PC-3 (cell line): Measurements from ENCODE around the gene CPVL. TPM values are rescaled to one million over a fixed set of nuclear protein-coding genes. Genes with fewer than 3 reads are reported as not detected.

ENCODE experiments used
- ATAC-seq: fragments of 200-7000 bp; cut with Tn5 transposase; 2 replicates; pipeline ENCODE4 v1.9.1; 2020; ENCODE audit warnings: mild to moderate bottlenecking, moderate library complexity
- BruUV-seq: library from RNA; stranded (reverse); fragments of 400-500 nt; replicated peaks from 2 replicates; lab custom pipeline; 2021; lab: Mats Ljungman, UMichigan
- CTCF ChIA-PET: fragments of 300-600 bp; sonication (Branson Sonifier 250); formaldehyde crosslinking; loops from one replicate; lab custom pipeline; 2022; ENCODE audit warnings: antibody characterized with exemption; lab: Charles Lee
- POLR2A ChIA-PET: fragments of 300-600 bp; sonication (Branson Sonifier 250); formaldehyde crosslinking; loops from one replicate; lab custom pipeline; 2022; ENCODE audit warnings: antibody characterized with exemption; ENCODE audit not compliant: unreplicated experiment; lab: Charles Lee
- DNase-seq: peaks from one replicate; pipeline ENCODE4 v3.0.0-alpha.2; 2015
- H2AFZ ChIP-seq: fragments of 300-600 bp; sonication (generic); 2 replicates; pipeline ENCODE4 v1.6.0; 2016; ENCODE audit warnings: antibody characterized with exemption, low read length
- H3F3A ChIP-seq: fragments of 300-600 bp; sonication (generic); one replicate; pipeline ENCODE4 v1.6.0; 2017; ENCODE audit warnings: antibody characterized with exemption, low read length, control low read depth, mild to moderate bottlenecking; ENCODE audit not compliant: unreplicated experiment
- H3K27ac ChIP-seq: fragments of 300-600 bp; sonication (generic); 2 replicates; pipeline ENCODE4 v1.5.1; 2016; ENCODE audit warnings: mild to moderate bottlenecking, low read length
- H3K27me3 ChIP-seq: fragments of 300-600 bp; sonication (generic); 2 replicates; pipeline ENCODE4 v1.6.1; 2016; ENCODE audit warnings: low read length, mixed read lengths
- H3K36me3 ChIP-seq: fragments of 300-600 bp; sonication (generic); 2 replicates; pipeline ENCODE4 v1.6.1; 2016; ENCODE audit warnings: low read depth, mixed run types, low read length, mixed read lengths
- H3K4me1 ChIP-seq: fragments of 300-600 bp; sonication (generic); 2 replicates; pipeline ENCODE4 v1.5.1; 2016; ENCODE audit warnings: low read length; ENCODE audit not compliant: insufficient read depth
- H3K4me2 ChIP-seq: fragments of 300-600 bp; sonication (generic); 2 replicates; pipeline ENCODE4 v1.6.0; 2016; ENCODE audit warnings: low read length
- H3K4me3 ChIP-seq: fragments of 300-600 bp; sonication (generic); 2 replicates; pipeline ENCODE4 v1.5.1; 2016; ENCODE audit warnings: mild to moderate bottlenecking, low read length, mixed read lengths
- H3K79me2 ChIP-seq: fragments of 300-600 bp; sonication (generic); 2 replicates; pipeline ENCODE4 v1.6.1; 2017; ENCODE audit warnings: low read length, mixed read lengths
- H3K9ac ChIP-seq: fragments of 300-600 bp; sonication (generic); 2 replicates; pipeline ENCODE4 v1.6.0; 2016; ENCODE audit warnings: mild to moderate bottlenecking, low read length
- H3K9me2 ChIP-seq: fragments of 300-600 bp; sonication (generic); replicated peaks from 2 replicates; pipeline ENCODE4 v1.6.1; 2016; ENCODE audit warnings: mixed run types, low read length, mixed read lengths
- H3K9me3 ChIP-seq: fragments of 300-600 bp; sonication (generic); 2 replicates; pipeline ENCODE4 v1.6.1; 2016; ENCODE audit warnings: low read length, mixed read lengths
- H4K20me1 ChIP-seq: fragments of 300-600 bp; sonication (generic); 2 replicates; pipeline ENCODE4 v1.6.1; 2016; ENCODE audit warnings: low read length, mixed read lengths
- EZH2 ChIP-seq: fragments of 300-600 bp; sonication (generic); IDR thresholded peaks from one replicate; pipeline ENCODE4 v1.6.1; 2017; ENCODE audit warnings: antibody characterized with exemption, mild to moderate bottlenecking, low read length; ENCODE audit not compliant: unreplicated experiment
- EZH2phosphoT487 ChIP-seq: fragments of 300-600 bp; sonication (generic); IDR thresholded peaks from 2 replicates; pipeline ENCODE4 v1.6.1; 2018; ENCODE audit warnings: mild to moderate bottlenecking, antibody characterized with exemption, low read length, borderline replicate concordance
- intact Hi-C: fragments of 100-400 bp; cut with micrococcal nuclease; formaldehyde crosslinking; loops from 2 replicates; pipeline ENCODE4 v1.9.0; 2023
- total RNA-seq: library from RNA; depleted of rRNA; stranded (reverse); fragments of >200 nt; gene quantifications from 2 replicates; pipeline ENCODE4 v1.2.3, GENCODE V29; 2014
- TF ChIP-seq, protein P1 (sequence below): fragments of 300-600 bp; sonication (generic); conservative IDR thresholded peaks from 2 replicates; pipeline ENCODE4 v1.5.1; 2017; ENCODE audit warnings: antibody characterized with exemption, low read depth, mild to moderate bottlenecking, low read length

The CPVL gene
- total RNA-seq, 1 experiment from 2014 or later: 14.7 TPM

DNA sequence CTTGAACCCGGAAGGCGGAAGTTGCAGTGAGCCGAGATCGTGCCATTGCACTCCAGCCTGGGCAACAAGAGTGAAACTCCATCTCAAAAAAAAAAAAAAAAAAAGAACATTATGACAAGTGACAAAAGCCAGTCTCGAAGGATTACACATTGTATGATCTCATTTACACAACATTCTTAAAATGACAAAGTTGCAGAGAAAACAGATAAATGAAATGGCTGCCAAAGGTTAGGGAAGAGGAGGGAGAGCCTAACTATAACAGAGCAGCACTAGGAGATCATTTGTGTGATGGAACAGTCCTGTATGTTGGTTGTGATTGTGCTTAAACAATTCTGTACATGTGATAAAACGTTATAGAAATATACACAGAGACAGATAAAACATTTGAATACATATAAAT, 16.2 kb upstream of the CPVL start:
- DNase-seq: no peak
- POLR2A ChIA-PET: no interaction called here
- no peak for ATAC-seq
- Histone ChIP-seq H3K36me3 (no peaks in the 10 kb centered on the region), H3K79me2 (no peaks in the 10 kb centered on the region), H3K27ac (no peak overlapping the region), H3K27me3 (no peaks in the 10 kb centered on the region), H3K4me1 (no peaks in the 10 kb centered on the region), H3K4me2 (no peak overlapping the region), H3F3A (no peaks in the 10 kb centered on the region), H3K9me2 (no peaks in the 10 kb centered on the region), H3K4me3 (no peak overlapping the region), H3K9me3 (0 out of 2 replicates have a peak, but pooled peaks cover 4% of the 10 kb centered on the region), H3K9ac (no peak overlapping the region), H4K20me1 (no peaks in the 10 kb centered on the region), H2AFZ (no peak overlapping the region)
- CTCF ChIA-PET: no interaction called here
- BruUV-seq: no TSS peak
- intact Hi-C loops: no loop called here
- TF ChIP-seq EZH2phosphoT487 (no peak), EZH2 (no peak)
- TF ChIP-seq, protein P1, sequence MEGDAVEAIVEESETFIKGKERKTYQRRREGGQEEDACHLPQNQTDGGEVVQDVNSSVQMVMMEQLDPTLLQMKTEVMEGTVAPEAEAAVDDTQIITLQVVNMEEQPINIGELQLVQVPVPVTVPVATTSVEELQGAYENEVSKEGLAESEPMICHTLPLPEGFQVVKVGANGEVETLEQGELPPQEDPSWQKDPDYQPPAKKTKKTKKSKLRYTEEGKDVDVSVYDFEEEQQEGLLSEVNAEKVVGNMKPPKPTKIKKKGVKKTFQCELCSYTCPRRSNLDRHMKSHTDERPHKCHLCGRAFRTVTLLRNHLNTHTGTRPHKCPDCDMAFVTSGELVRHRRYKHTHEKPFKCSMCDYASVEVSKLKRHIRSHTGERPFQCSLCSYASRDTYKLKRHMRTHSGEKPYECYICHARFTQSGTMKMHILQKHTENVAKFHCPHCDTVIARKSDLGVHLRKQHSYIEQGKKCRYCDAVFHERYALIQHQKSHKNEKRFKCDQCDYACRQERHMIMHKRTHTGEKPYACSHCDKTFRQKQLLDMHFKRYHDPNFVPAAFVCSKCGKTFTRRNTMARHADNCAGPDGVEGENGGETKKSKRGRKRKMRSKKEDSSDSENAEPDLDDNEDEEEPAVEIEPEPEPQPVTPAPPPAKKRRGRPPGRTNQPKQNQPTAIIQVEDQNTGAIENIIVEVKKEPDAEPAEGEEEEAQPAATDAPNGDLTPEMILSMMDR: no peak

DNA sequence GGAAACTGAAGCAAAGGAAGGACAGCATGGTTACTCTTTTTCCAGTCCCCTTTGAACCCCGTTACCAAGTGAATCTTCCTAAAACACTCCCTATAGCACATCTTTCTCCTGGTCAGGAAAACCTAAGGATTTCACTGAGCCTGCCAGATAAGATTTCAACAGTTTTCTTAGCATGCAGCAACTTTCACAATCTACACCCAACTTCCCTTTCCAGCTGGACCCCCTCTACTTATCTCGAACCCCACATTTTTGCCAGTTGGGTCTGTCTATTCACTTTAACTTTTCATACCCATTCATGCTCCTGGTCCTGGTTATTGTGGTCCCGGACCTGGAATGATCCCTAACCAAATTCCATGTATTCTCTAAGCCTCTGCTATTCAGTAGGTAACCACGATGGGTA, 14.9 kb upstream of the CPVL start:
- Histone ChIP-seq H3K27ac (no peak overlapping the region), H3K4me1 (no peaks in the 10 kb centered on the region), H3K4me3 (no peak overlapping the region), H3K4me2 (no peak overlapping the region), H3F3A (no peaks in the 10 kb centered on the region), H2AFZ (no peak overlapping the region), H3K9ac (no peak overlapping the region), H3K79me2 (no peaks in the 10 kb centered on the region), H3K36me3 (no peaks in the 10 kb centered on the region), H4K20me1 (no peaks in the 10 kb centered on the region), H3K9me3 (0 out of 2 replicates have a peak, but pooled peaks cover 4% of the 10 kb centered on the region), H3K27me3 (no peaks in the 10 kb centered on the region), H3K9me2 (no peaks in the 10 kb centered on the region)
- ATAC-seq (no peak), DNase-seq (no peak)
- POLR2A ChIA-PET: no interaction called here
- intact Hi-C loops: no loop called here
- CTCF ChIA-PET: no interaction called here
- TF ChIP-seq EZH2phosphoT487: no peak
- TF ChIP-seq, protein P1: no peak
- no peak for TF ChIP-seq EZH2
- no TSS peak for BruUV-seq

DNA sequence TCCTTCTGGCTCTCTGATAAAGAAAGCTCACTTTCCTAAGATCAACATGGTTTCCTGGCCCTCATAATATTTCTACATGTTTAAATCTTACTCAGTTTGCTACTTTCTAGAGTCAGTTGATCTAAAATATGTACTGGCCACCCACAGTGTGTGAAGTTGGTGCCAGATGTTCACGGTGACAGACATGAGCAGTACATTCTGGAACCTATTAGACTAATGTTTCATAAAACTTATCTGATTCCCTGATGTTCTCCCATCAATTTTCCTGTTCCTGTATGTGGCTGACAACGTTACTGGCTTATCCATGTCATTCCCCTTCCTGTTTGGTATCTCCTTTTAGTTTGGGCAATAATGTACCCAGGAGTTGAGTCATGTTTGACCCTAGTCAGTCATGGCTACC, 13.7 kb upstream of the CPVL start:
- H4K20me1 ChIP-seq: no peaks in the 10 kb centered on the region
- ChIA-PET CTCF (no interaction called here), POLR2A (no interaction called here)
- ATAC-seq (no peak), DNase-seq (no peak)
- H3K4me3 ChIP-seq: no peak overlapping the region
- H3K9me2 ChIP-seq: no peaks in the 10 kb centered on the region
- no peak for TF ChIP-seq EZH2
- TF ChIP-seq, protein P1: no peak
- TF ChIP-seq EZH2phosphoT487: no peak
- no peaks in the 10 kb centered on the region for H3F3A ChIP-seq
- BruUV-seq: no TSS peak
- no peak overlapping the region for H3K4me2 ChIP-seq
- H3K4me1 ChIP-seq: no peaks in the 10 kb centered on the region
- H3K9me3 ChIP-seq: no peaks in the 10 kb centered on the region
- H3K79me2 ChIP-seq: no peaks in the 10 kb centered on the region
- no peaks in the 10 kb centered on the region for H3K36me3 ChIP-seq
- no peak overlapping the region for H2AFZ ChIP-seq
- H3K27me3 ChIP-seq: no peaks in the 10 kb centered on the region
- H3K27ac ChIP-seq: no peak overlapping the region
- intact Hi-C loops: no loop called here
- no peak overlapping the region for H3K9ac ChIP-seq
